Measurements from ENCODE around the gene ITGB8.

DNA sequence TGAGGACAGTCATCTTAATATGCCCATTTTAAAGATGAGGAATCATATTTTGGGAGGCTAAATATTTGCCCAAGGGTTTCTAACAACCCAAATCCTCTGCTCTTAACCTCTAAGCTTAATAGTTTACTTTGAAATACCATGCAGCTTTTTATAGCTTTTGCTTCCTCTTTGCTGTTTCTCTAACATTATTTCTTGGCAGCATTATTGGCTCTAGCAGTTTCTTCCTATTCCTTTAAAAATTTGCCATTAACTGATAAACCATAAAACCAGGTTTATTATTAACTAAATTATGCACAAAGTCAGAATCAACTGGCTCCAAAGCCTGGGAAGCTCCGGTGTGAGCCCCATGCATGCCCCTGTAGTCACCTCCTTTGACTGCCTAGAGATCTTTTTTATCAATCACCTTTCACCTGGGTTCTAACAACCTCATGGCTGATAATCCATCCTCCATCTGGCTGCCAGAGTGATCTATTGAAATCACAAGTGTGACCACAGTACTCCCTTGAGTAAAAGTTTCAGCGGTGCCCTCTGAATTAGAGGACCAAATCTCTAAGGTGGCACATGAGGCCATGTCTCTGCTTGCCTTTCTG, 62.4 kb downstream of the ITGB8 start:
- TF ChIP-seq POLR2A (IDR thresholded peaks at IDR 0.05; ENCODE audit: low read depth, low read length) (no peak), POLR2AphosphoS5 (IDR thresholded peaks at IDR 0.05; ENCODE audit: low read depth, low read length) (no peak), TAF1 (IDR thresholded peaks at IDR 0.05; ENCODE audit: low read depth, low read length) (no peak), PAX5 (IDR thresholded peaks at IDR 0.05; ENCODE audit: insufficient read depth, low read length, severe bottlenecking) (no peak), SPI1 (IDR thresholded peaks at IDR 0.05; ENCODE audit: low read depth, low read length) (no peak), POU2F2 (IDR thresholded peaks at IDR 0.05; ENCODE audit: low read depth, low read length) (no peak)

Measured in GM12891 (cell line).